Left ventricle myocardium inferior (tissue), 1 donor: ENCODE results near the gene RIMS3. TPM values are rescaled to one million over a fixed set of nuclear protein-coding genes. Genes with fewer than 3 reads are reported as not detected.

Source experiments
- DNase-seq: peaks from one replicate; pipeline ENCODE4 v3.0.0-alpha.2; 2020
- H3K27ac ChIP-seq: fragments of 200-600 bp; replicated peaks from 2 replicates; pipeline ENCODE4 v1.8.0; 2021
- H3K27me3 ChIP-seq: fragments of 200-600 bp; 2 replicates; pipeline ENCODE4 v1.8.0; 2021; ENCODE audit warnings: low read depth
- H3K36me3 ChIP-seq: fragments of 200-600 bp; 2 replicates; pipeline ENCODE4 v1.8.0; 2021
- H3K4me1 ChIP-seq: fragments of 200-600 bp; 2 replicates; pipeline ENCODE4 v1.8.0; 2021
- H3K4me3 ChIP-seq: fragments of 200-600 bp; 2 replicates; pipeline ENCODE4 v1.8.0; 2021; ENCODE audit warnings: mild to moderate bottlenecking, moderate library complexity
- H3K9me3 ChIP-seq: fragments of 200-600 bp; replicated peaks from 2 replicates; pipeline ENCODE4 v1.8.0; 2021
- CTCF ChIP-seq: fragments of 200-600 bp; IDR thresholded peaks from 2 replicates; pipeline ENCODE4 v1.8.0; 2021; ENCODE audit warnings: antibody characterized with exemption, mild to moderate bottlenecking, borderline replicate concordance
- intact Hi-C: fragments of 100-400 bp; cut with micrococcal nuclease; formaldehyde crosslinking; loops from one replicate; pipeline ENCODE4 v1.11.0; 2022
- total RNA-seq: library from RNA; stranded (reverse); fragmentation: NEBNext Ultra II Directional; extraction: Animal tissue kit (Norgen Biotek cat#: 25700); gene quantifications from one replicate; pipeline ENCODE4 v1.2.1, GENCODE V29; 2021
- donor health status: DM: no; HTN: yes; CAD: no; lungs with severe emphysema.

The RIMS3 gene
- total RNA-seq, 1 donor from 2014 or later, result 0.74 TPM

- TF ChIP-seq CTCF, result no peak
- no peak overlapping the region for H3K27ac ChIP-seq
- no peaks in the 10 kb centered on the region for H3K36me3 ChIP-seq
- no peak overlapping the region for H3K4me3 ChIP-seq
- no peaks in the 10 kb centered on the region for H3K27me3 ChIP-seq
- no peaks in the 10 kb centered on the region for H3K9me3 ChIP-seq
- peaks cover 4% of the 10 kb centered on the region for H3K4me1 ChIP-seq
- intact Hi-C loops, result no loop called here
- no peak for DNase-seq
Measured at GRCh38 chr1:40594187-40594531, 71.3 kb downstream of the RIMS3 start.

GRCh38 chr1:40593449-40594186, 71.9 kb downstream of the RIMS3 start:
- Histone ChIP-seq H3K4me3 (no peak overlapping the region), H3K27ac (no peak overlapping the region), H3K36me3 (no peaks in the 10 kb centered on the region), H3K4me1 (peaks cover 4% of the 10 kb centered on the region), H3K27me3 (no peaks in the 10 kb centered on the region), H3K9me3 (no peaks in the 10 kb centered on the region)
- intact Hi-C loops, result no loop called here
- TF ChIP-seq CTCF, result no peak
- no peak for DNase-seq

GRCh38 chr1:40592107-40592803, 73.2 kb downstream of the RIMS3 start:
- DNase-seq, result no peak
- Histone ChIP-seq H3K4me1 (peaks cover 4% of the 10 kb centered on the region), H3K27ac (no peak overlapping the region), H3K9me3 (no peaks in the 10 kb centered on the region), H3K36me3 (no peaks in the 10 kb centered on the region), H3K4me3 (no peak overlapping the region), H3K27me3 (no peaks in the 10 kb centered on the region)
- intact Hi-C loops, result no loop called here
- peak; percentile 52 for TF ChIP-seq CTCF

GRCh38 chr1:40588586-40588985, 76.9 kb downstream of the RIMS3 start:
- no peak overlapping the region for H3K4me3 ChIP-seq
- intact Hi-C loops, result no loop called here
- H3K27me3 ChIP-seq, result peaks cover 5% of the 10 kb centered on the region
- no peaks in the 10 kb centered on the region for H3K36me3 ChIP-seq
- DNase-seq, result no peak
- H3K27ac ChIP-seq, result no peak overlapping the region
- H3K4me1 ChIP-seq, result peaks cover 4% of the 10 kb centered on the region
- H3K9me3 ChIP-seq, result no peaks in the 10 kb centered on the region
- no peak for TF ChIP-seq CTCF

GRCh38 chr1:40583980-40584379, 81.5 kb downstream of the RIMS3 start:
- Histone ChIP-seq H3K27me3 (peaks cover 5% of the 10 kb centered on the region), H3K4me1 (peaks cover 4% of the 10 kb centered on the region), H3K4me3 (no peak overlapping the region), H3K9me3 (no peaks in the 10 kb centered on the region), H3K27ac (no peak overlapping the region), H3K36me3 (no peaks in the 10 kb centered on the region)
- no peak for TF ChIP-seq CTCF
- intact Hi-C loops, result no loop called here
- DNase-seq, result no peak
